ENCODE measurements around the gene ADCYAP1R1. TPM values are rescaled to one million over a fixed set of nuclear protein-coding genes. Genes with fewer than 3 reads are reported as not detected.

ADCYAP1R1 gene
- total RNA-seq, 1 experiment from 2014 or later, result 0.12 TPM

DNA sequence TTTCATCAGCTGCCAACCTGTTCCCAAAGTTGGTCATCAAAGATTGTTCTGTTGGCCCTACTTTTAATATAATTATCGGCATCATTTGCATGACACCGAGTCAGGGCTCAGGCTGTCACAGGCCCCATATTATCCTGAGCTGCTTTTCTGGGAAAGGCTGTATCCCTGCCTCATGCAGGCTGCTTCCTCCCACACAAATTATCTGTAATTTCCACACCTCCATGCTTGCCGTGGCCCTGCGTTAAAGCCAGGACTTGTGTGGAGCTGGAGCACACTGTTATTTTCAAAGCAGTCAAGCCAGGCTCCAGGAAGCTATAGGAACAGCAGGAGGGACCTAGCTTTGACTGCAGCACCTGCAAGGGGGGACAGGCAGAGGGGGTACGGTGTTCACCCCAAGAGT, 5.4 kb upstream of the ADCYAP1R1 start:
- no TSS peak for BruUV-seq (replicated peaks)
- no peak for TF ChIP-seq ELF1 (IDR thresholded peaks at IDR 0.05; ENCODE audit: borderline replicate concordance, low read depth)
- TF ChIP-seq TCF7L2 (IDR thresholded peaks at IDR 0.05; ENCODE audit: borderline replicate concordance, extremely low read depth, insufficient read depth, insufficient read length), result no peak
- no peak for TF ChIP-seq JUND (IDR thresholded peaks at IDR 0.05)
- no peak for TF ChIP-seq RAD21 (IDR thresholded peaks at IDR 0.05; ENCODE audit: low read depth)
- TF ChIP-seq POLR2A (IDR thresholded peaks at IDR 0.05; ENCODE audit: borderline replicate concordance, extremely low read depth, insufficient read depth, insufficient read length), result no peak
- TF ChIP-seq, protein P1, sequence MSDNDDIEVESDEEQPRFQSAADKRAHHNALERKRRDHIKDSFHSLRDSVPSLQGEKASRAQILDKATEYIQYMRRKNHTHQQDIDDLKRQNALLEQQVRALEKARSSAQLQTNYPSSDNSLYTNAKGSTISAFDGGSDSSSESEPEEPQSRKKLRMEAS (IDR thresholded peaks at IDR 0.05), result no peak
- no peak for TF ChIP-seq EGR1 (IDR thresholded peaks at IDR 0.05; ENCODE audit: low read depth)
- H3K36me3 ChIP-seq (ENCODE audit: control insufficient read depth in 1 of 2, insufficient read depth in 2 of 2, low read length in 2 of 2), result no peaks in the 10 kb centered on the region
- ChIA-PET RAD21 (ENCODE audit: low non-redundant PET in 1 of 2, low total read pairs in 2 of 2, uncharacterized antibody in 2 of 2, unreplicated experiment in 2 of 2) (no interaction called here), POLR2A (no interaction called here), CTCF (no interaction called here)
- no peaks in the 10 kb centered on the region for H3K79me2 ChIP-seq (ENCODE audit: insufficient read depth, low read length)
- H3K9ac ChIP-seq (ENCODE audit: low read length), result no peak overlapping the region
- no peak for ATAC-seq
- H2AFZ ChIP-seq (ENCODE audit: low read depth, low read length, poor library complexity, severe bottlenecking), result no peak overlapping the region
- H3K4me2 ChIP-seq (ENCODE audit: low read length), result no peak overlapping the region
- H3K4me3 ChIP-seq (replicated peaks in 1 of 2; ENCODE audit: low read depth in 1 of 2, low read length in 2 of 2), result no peak overlapping the region
- H3K27ac ChIP-seq (ENCODE audit: low read depth, low read length), result no peak overlapping the region
- H3K9me2 ChIP-seq (ENCODE audit: insufficient read depth), result no peaks in the 10 kb centered on the region
- intact Hi-C loops (cut with micrococcal nuclease), result no loop called here
- DNase-seq (ENCODE audit: low read depth, low spot score), result no peak
- H3K4me1 ChIP-seq (ENCODE audit: control insufficient read depth in 1 of 2, insufficient read depth in 2 of 2, low read length in 2 of 2), result no peaks in the 10 kb centered on the region
- no peaks in the 10 kb centered on the region for H3K9me3 ChIP-seq (ENCODE audit: control insufficient read depth in 1 of 2, insufficient read depth in 1 of 2, low read depth in 1 of 2, low read length in 2 of 2)
- H4K20me1 ChIP-seq (ENCODE audit: insufficient read depth), result no peaks in the 10 kb centered on the region
- peaks cover 25% of the 10 kb centered on the region for H3K27me3 ChIP-seq (ENCODE audit: insufficient read depth, low read length)

DNA sequence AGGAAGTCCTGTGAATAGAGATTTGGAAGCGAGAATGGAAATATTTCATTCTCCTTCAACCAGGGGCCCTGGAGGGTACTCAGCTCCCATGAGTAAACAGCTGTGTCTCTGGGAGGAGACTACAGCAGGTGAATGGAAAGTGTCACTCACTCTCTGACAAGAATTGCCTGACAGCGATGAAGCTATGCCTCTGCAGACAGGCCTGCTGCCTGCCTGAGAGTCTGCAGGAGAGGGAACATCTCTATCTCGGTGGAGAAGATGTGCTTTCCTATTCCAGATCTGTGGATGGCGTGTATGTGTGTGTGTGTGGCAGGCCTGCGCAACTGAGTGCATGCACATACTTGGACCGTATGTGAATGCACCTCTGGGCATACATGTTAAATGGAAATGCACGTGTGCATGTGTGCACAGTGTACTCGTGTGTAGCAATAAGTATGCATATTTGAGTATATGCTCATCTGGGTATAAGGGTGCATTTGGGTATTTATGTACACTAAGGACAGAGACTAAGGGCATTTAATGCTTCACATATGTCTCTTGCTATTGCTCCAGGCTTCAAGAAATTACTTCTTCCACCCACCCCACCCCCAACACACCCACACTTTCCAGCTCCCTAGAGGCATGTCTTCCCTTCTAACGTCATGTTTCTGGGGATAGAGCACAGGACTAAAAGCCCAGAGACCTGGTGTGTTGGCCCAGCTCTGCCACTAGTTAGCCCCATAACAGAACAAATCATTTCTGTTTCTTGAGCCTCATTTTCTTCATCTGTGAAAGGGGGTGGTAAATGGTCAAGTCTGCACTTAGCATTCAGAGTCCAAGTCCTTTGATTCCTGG, 4.6 kb upstream of the ADCYAP1R1 start:
- BruUV-seq (replicated peaks), result no TSS peak
- Histone ChIP-seq H3K36me3 (ENCODE audit: control insufficient read depth in 1 of 2, insufficient read depth in 2 of 2, low read length in 2 of 2) (no peaks in the 10 kb centered on the region), H3K9ac (ENCODE audit: low read length) (no peak overlapping the region), H3K4me3 (replicated peaks in 1 of 2; ENCODE audit: low read depth in 1 of 2, low read length in 2 of 2) (no peak overlapping the region), H3K27ac (ENCODE audit: low read depth, low read length) (no peak overlapping the region), H3K27me3 (ENCODE audit: insufficient read depth, low read length) (peaks cover 17% of the 10 kb centered on the region), H3K9me2 (ENCODE audit: insufficient read depth) (no peaks in the 10 kb centered on the region), H3K4me1 (ENCODE audit: control insufficient read depth in 1 of 2, insufficient read depth in 2 of 2, low read length in 2 of 2) (no peaks in the 10 kb centered on the region), H3K4me2 (ENCODE audit: low read length) (no peak overlapping the region), H3K9me3 (ENCODE audit: control insufficient read depth in 1 of 2, insufficient read depth in 1 of 2, low read depth in 1 of 2, low read length in 2 of 2) (no peaks in the 10 kb centered on the region), H3K79me2 (ENCODE audit: insufficient read depth, low read length) (no peaks in the 10 kb centered on the region), H2AFZ (ENCODE audit: low read depth, low read length, poor library complexity, severe bottlenecking) (no peak overlapping the region), H4K20me1 (ENCODE audit: insufficient read depth) (no peaks in the 10 kb centered on the region)
- no peak for ATAC-seq
- CTCF ChIA-PET, result no interaction called here
- no peak for DNase-seq (ENCODE audit: low read depth, low spot score)
- intact Hi-C loops (cut with micrococcal nuclease), result no loop called here
- POLR2A ChIA-PET, result no interaction called here
- TF ChIP-seq RAD21 (IDR thresholded peaks at IDR 0.05; ENCODE audit: low read depth) (no peak), YY1 (IDR thresholded peaks at IDR 0.05; ENCODE audit: extremely low read depth, insufficient replicate concordance, low read depth, low read length) (no peak), SIN3A (IDR thresholded peaks at IDR 0.05; ENCODE audit: low read depth) (no peak), CEBPB (IDR thresholded peaks at IDR 0.05; ENCODE audit: low read depth) (no peak)
- TF ChIP-seq, protein P2, sequence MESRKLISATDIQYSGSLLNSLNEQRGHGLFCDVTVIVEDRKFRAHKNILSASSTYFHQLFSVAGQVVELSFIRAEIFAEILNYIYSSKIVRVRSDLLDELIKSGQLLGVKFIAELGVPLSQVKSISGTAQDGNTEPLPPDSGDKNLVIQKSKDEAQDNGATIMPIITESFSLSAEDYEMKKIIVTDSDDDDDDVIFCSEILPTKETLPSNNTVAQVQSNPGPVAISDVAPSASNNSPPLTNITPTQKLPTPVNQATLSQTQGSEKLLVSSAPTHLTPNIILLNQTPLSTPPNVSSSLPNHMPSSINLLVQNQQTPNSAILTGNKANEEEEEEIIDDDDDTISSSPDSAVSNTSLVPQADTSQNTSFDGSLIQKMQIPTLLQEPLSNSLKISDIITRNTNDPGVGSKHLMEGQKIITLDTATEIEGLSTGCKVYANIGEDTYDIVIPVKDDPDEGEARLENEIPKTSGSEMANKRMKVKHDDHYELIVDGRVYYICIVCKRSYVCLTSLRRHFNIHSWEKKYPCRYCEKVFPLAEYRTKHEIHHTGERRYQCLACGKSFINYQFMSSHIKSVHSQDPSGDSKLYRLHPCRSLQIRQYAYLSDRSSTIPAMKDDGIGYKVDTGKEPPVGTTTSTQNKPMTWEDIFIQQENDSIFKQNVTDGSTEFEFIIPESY (IDR thresholded peaks at IDR 0.05; ENCODE audit: extremely low read depth, insufficient replicate concordance, low read length), result no peak
- TF ChIP-seq, protein P3, sequence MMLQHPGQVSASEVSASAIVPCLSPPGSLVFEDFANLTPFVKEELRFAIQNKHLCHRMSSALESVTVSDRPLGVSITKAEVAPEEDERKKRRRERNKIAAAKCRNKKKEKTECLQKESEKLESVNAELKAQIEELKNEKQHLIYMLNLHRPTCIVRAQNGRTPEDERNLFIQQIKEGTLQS (IDR thresholded peaks at IDR 0.05), result no peak
- RAD21 ChIA-PET (ENCODE audit: low non-redundant PET in 1 of 2, low total read pairs in 2 of 2, uncharacterized antibody in 2 of 2, unreplicated experiment in 2 of 2), result no interaction called here

All from HCT116 (cell line).